PC-3 (cell line): ENCODE data around the gene RIMBP2. TPM values are rescaled to one million over a fixed set of nuclear protein-coding genes. Genes with fewer than 3 reads are reported as not detected.

Experiments
- ATAC-seq: fragments of 200-7000 bp; cut with Tn5 transposase; 2 replicates; pipeline ENCODE4 v1.9.1; 2020; ENCODE audit warnings: mild to moderate bottlenecking, moderate library complexity
- BruUV-seq: library from RNA; stranded (reverse); fragments of 400-500 nt; replicated peaks from 2 replicates; lab custom pipeline; 2021; lab: Mats Ljungman, UMichigan
- CTCF ChIA-PET: fragments of 300-600 bp; sonication (Branson Sonifier 250); formaldehyde crosslinking; loops from one replicate; lab custom pipeline; 2022; ENCODE audit warnings: antibody characterized with exemption; lab: Charles Lee
- POLR2A ChIA-PET: fragments of 300-600 bp; sonication (Branson Sonifier 250); formaldehyde crosslinking; loops from one replicate; lab custom pipeline; 2022; ENCODE audit warnings: antibody characterized with exemption; ENCODE audit not compliant: unreplicated experiment; lab: Charles Lee
- DNase-seq: peaks from one replicate; pipeline ENCODE4 v3.0.0-alpha.2; 2015
- H2AFZ ChIP-seq: fragments of 300-600 bp; sonication (generic); 2 replicates; pipeline ENCODE4 v1.6.0; 2016; ENCODE audit warnings: antibody characterized with exemption, low read length
- H3F3A ChIP-seq: fragments of 300-600 bp; sonication (generic); one replicate; pipeline ENCODE4 v1.6.0; 2017; ENCODE audit warnings: antibody characterized with exemption, low read length, control low read depth, mild to moderate bottlenecking; ENCODE audit not compliant: unreplicated experiment
- H3K27ac ChIP-seq: fragments of 300-600 bp; sonication (generic); 2 replicates; pipeline ENCODE4 v1.5.1; 2016; ENCODE audit warnings: mild to moderate bottlenecking, low read length
- H3K27me3 ChIP-seq: fragments of 300-600 bp; sonication (generic); 2 replicates; pipeline ENCODE4 v1.6.1; 2016; ENCODE audit warnings: low read length, mixed read lengths
- H3K36me3 ChIP-seq: fragments of 300-600 bp; sonication (generic); 2 replicates; pipeline ENCODE4 v1.6.1; 2016; ENCODE audit warnings: low read depth, mixed run types, low read length, mixed read lengths
- H3K4me1 ChIP-seq: fragments of 300-600 bp; sonication (generic); 2 replicates; pipeline ENCODE4 v1.5.1; 2016; ENCODE audit warnings: low read length; ENCODE audit not compliant: insufficient read depth
- H3K4me2 ChIP-seq: fragments of 300-600 bp; sonication (generic); 2 replicates; pipeline ENCODE4 v1.6.0; 2016; ENCODE audit warnings: low read length
- H3K4me3 ChIP-seq: fragments of 300-600 bp; sonication (generic); 2 replicates; pipeline ENCODE4 v1.5.1; 2016; ENCODE audit warnings: mild to moderate bottlenecking, low read length, mixed read lengths
- H3K79me2 ChIP-seq: fragments of 300-600 bp; sonication (generic); 2 replicates; pipeline ENCODE4 v1.6.1; 2017; ENCODE audit warnings: low read length, mixed read lengths
- H3K9ac ChIP-seq: fragments of 300-600 bp; sonication (generic); 2 replicates; pipeline ENCODE4 v1.6.0; 2016; ENCODE audit warnings: mild to moderate bottlenecking, low read length
- H3K9me2 ChIP-seq: fragments of 300-600 bp; sonication (generic); replicated peaks from 2 replicates; pipeline ENCODE4 v1.6.1; 2016; ENCODE audit warnings: mixed run types, low read length, mixed read lengths
- H3K9me3 ChIP-seq: fragments of 300-600 bp; sonication (generic); 2 replicates; pipeline ENCODE4 v1.6.1; 2016; ENCODE audit warnings: low read length, mixed read lengths
- H4K20me1 ChIP-seq: fragments of 300-600 bp; sonication (generic); 2 replicates; pipeline ENCODE4 v1.6.1; 2016; ENCODE audit warnings: low read length, mixed read lengths
- CTCF ChIP-seq: fragments of 300-600 bp; sonication (generic); conservative IDR thresholded peaks from 2 replicates; pipeline ENCODE4 v1.5.1; 2017; ENCODE audit warnings: antibody characterized with exemption, low read depth, mild to moderate bottlenecking, low read length
- EZH2 ChIP-seq: fragments of 300-600 bp; sonication (generic); IDR thresholded peaks from one replicate; pipeline ENCODE4 v1.6.1; 2017; ENCODE audit warnings: antibody characterized with exemption, mild to moderate bottlenecking, low read length; ENCODE audit not compliant: unreplicated experiment
- EZH2phosphoT487 ChIP-seq: fragments of 300-600 bp; sonication (generic); IDR thresholded peaks from 2 replicates; pipeline ENCODE4 v1.6.1; 2018; ENCODE audit warnings: mild to moderate bottlenecking, antibody characterized with exemption, low read length, borderline replicate concordance
- intact Hi-C: fragments of 100-400 bp; cut with micrococcal nuclease; formaldehyde crosslinking; loops from 2 replicates; pipeline ENCODE4 v1.9.0; 2023
- total RNA-seq: library from RNA; depleted of rRNA; stranded (reverse); fragments of >200 nt; gene quantifications from 2 replicates; pipeline ENCODE4 v1.2.3, GENCODE V29; 2014

The RIMBP2 gene
- total RNA-seq, 1 experiment from 2014 or later, result not detected

- no peak overlapping the region for H3K4me2 ChIP-seq
- H3K4me1 ChIP-seq, result no peaks in the 10 kb centered on the region
- no peaks in the 10 kb centered on the region for H3K36me3 ChIP-seq
- no peaks in the 10 kb centered on the region for H3K27me3 ChIP-seq
- H3K9me2 ChIP-seq, result no peaks in the 10 kb centered on the region
- H4K20me1 ChIP-seq, result no peaks in the 10 kb centered on the region
- no peaks in the 10 kb centered on the region for H3F3A ChIP-seq
- ChIA-PET POLR2A (no interaction called here), CTCF (no interaction called here)
- H3K9me3 ChIP-seq, result no peaks in the 10 kb centered on the region
- H3K4me3 ChIP-seq, result no peak overlapping the region
- no peaks in the 10 kb centered on the region for H3K79me2 ChIP-seq
- BruUV-seq, result no TSS peak
- H3K27ac ChIP-seq, result no peak overlapping the region
- no peak for DNase-seq
- H2AFZ ChIP-seq, result no peak overlapping the region
- TF ChIP-seq CTCF, result no peak
- no peak for TF ChIP-seq EZH2
- no peak for TF ChIP-seq EZH2phosphoT487
- intact Hi-C loops, result no loop called here
- ATAC-seq, result no peak
- H3K9ac ChIP-seq, result no peak overlapping the region
These were observed 95.8 kb downstream of the RIMBP2 start for GRCh38 chr12:130620281-130620680.

- POLR2A ChIA-PET, result no interaction called here
- H3K27ac ChIP-seq, result no peak overlapping the region
These were observed 96.6 kb downstream of the RIMBP2 start for GRCh38 chr12:130619385-130620001.

More at GRCh38 chr12:130619385-130620001, 96.6 kb downstream of the RIMBP2 start:
- Histone ChIP-seq H3K9me3 (no peaks in the 10 kb centered on the region), H3K36me3 (no peaks in the 10 kb centered on the region), H3F3A (no peaks in the 10 kb centered on the region), H2AFZ (no peak overlapping the region), H3K4me3 (no peak overlapping the region), H3K4me2 (no peak overlapping the region), H3K27me3 (no peaks in the 10 kb centered on the region), H3K9me2 (no peaks in the 10 kb centered on the region), H3K9ac (no peak overlapping the region), H3K79me2 (no peaks in the 10 kb centered on the region), H4K20me1 (no peaks in the 10 kb centered on the region), H3K4me1 (no peaks in the 10 kb centered on the region)
- DNase-seq, result no peak
- TF ChIP-seq EZH2, result no peak
- no peak for TF ChIP-seq EZH2phosphoT487
- no peak for TF ChIP-seq CTCF
- no peak for ATAC-seq
- BruUV-seq, result no TSS peak
- intact Hi-C loops, result no loop called here
- CTCF ChIA-PET, result no interaction called here
